Pulmonary artery endothelial cell (primary cell): ENCODE data around the gene IKZF5. TPM values are rescaled to one million over a fixed set of nuclear protein-coding genes. Genes with fewer than 3 reads are reported as not detected.

Experiments
- DNase-seq: peaks from one replicate; pipeline ENCODE4 v3.0.0-alpha.2; 2011; ENCODE audit warnings: low read depth, low spot score
- total RNA-seq: library from RNA; depleted of rRNA; stranded (reverse); fragments of >200 nt; gene quantifications from 2 replicates; pipeline ENCODE4 v1.2.3, GENCODE V29; 2014

IKZF5 gene
- total RNA-seq, 1 donor from 2014 or later: 2.7 TPM

DNA sequence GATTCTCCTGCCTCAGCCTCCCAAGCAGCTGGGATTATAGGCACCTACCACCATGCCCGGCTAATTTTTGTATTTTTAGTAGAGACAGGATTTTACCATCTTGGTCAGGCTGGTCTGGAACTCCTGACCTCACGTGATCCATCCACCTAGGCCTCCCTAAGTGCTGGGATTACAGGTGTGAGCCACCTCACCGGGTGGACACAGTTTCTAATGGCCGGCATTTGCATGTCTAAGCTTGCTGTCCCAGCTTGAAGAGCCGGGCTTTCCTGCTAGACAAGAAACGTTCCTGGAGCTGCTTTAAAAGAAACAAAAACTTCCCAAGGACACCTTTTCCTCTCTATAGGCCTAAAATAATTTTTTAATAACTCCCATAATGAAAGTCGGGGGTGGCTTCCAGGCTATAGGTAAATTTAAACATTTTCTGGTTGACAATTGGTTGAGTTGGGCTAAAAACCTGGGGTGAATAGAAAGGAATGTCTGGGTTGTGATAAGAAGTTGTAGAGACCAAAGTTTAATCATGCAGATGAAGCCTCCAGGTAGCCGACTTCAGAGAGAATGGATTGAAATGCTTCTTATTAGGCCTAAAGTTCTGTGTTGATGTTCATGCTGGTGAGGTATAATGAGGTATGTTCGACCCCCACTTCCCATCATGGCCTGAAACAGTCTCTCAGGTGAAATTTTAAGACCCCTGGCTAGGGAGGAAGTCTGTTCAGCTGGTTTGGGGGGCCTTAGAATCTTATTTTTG lies 9.0 kb upstream of the IKZF5 start:
- DNase-seq: no peak

DNA sequence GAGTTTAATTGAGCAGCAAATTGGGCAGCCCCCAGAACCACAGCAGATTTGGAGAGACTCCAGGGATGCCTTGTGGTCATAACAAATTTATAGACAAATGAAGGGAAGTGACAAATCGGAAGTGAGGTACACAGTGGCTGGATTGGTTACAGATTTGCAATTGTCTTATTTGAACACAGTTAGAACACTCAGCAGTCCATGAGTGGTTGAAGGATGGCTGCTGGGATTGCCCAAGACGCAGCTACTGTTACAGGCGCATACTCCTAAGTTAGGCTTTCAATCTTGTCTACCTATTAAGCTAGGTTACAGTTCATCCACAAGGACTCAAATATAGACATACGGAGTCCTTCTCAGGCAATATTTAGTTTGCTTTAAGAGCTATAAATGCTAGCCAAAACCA lies 7.6 kb upstream of the IKZF5 start:
- DNase-seq: no peak

DNA sequence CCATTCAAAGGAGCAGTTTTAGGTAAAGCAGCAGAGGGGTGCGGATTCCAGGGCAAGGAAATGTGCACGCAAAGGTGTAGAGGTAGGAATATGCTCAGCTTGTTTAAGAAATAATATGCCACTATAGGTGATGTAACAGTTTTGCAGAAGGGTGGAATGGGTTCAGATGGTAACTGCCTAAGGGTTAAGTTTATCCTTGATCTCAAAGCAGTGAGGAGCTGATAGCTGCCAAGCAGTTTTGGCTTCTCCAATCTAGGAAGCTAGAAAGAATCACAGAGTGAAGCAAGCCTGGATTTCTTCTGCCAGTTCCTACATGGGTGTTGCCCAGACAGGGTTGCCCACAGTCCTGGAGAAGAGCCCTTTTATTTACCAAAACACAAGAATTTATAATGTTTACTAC lies 6.2 kb upstream of the IKZF5 start:
- DNase-seq: no peak

DNA sequence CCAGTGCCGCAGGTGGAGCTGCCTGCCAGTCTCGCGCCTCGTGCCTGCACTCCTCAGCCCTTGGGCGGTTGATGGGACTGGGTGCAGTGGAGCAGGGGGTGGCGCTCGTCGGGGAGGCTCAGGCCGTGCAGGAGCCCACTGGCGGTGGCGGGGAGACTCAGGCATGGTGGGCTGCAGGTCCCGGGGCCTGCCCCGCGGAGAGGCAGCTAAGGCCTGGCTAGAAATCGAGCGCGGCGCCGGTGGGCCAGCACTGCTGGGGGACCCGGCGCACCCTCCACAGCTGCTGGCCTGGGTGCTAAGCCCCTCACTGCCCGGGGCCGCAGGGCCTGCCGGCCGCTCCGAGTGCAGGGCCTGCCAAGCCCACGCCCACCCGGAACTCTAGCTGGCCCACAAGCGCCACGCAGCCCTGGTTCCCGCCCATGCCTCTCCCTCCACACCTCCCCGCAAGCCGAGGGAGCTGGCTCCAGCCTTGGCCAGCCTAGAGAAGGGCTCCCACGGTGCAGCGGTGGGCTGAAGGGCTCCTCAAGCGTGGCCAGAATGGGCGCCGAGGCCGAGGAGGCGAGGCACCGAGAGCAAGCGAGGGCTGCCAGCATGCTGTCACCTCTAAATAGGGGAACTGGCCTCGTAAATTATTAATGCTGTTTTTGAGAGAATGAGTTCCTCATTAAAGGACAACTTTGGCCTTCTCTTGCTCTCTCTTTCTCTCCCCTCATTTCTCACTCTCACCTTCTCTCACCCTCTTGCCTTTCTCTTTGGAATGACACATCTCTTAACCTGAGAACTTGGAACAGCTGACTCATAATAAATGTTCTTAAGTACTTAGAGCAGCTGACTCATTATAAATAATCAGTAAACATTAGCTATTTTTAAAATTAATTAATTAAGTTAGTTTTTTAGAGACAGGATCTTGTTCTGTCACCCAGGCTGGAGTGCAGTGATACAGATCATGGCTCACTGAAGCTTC lies 5.1 kb upstream of the IKZF5 start:
- DNase-seq: no peak

DNA sequence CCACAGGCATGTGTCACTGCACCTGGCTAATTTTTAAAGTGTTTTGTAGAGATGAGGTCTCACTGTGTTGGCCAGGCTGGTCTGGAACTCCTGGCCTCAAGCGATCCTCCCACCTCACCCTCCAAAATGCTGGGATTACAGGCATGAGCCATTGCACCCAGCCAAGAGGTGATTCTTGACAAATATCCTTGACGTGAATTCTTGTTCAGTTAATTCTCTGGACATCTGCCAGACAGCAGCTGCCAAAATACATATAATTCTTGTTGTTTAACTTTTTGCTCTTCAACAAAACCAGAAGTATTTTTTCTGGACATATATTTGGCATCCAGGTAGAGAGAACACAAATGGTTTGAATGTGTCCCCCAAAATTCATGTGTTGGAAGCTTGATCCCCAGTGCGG lies 3.4 kb upstream of the IKZF5 start:
- no peak for DNase-seq

GRCh38 chr10:123009105-123009820 lies 668 bp upstream of the IKZF5 start:
- no peak for DNase-seq

- peak; percentile 11 for DNase-seq
These were observed 839 bp downstream of the IKZF5 start for GRCh38 chr10:123007558-123008354.

- no peak for DNase-seq
These were observed 4.3 kb downstream of the IKZF5 start for GRCh38 chr10:123004298-123004697.

DNA sequence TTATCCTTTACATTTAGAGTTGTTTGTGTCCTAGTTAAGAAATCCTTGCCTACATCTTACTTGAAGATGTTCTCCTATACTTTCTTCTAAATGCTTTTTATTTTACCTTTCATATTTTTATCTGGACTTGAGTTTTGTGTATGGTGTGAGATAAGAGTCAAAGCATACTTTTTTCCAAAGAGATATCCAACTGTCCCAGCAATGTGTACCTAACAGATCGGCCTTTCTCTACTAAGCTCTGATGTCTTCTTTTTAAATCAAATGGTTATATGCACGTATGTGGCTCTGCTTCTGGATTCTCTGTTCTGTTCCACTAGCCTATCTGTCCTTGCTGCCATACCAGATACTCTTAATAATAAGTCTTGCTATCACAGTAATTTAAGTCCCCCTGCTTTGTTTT lies 7.2 kb downstream of the IKZF5 start:
- DNase-seq: no peak

- DNase-seq: no peak
These were observed 8.4 kb downstream of the IKZF5 start for GRCh38 chr10:123000155-123000554.

DNA sequence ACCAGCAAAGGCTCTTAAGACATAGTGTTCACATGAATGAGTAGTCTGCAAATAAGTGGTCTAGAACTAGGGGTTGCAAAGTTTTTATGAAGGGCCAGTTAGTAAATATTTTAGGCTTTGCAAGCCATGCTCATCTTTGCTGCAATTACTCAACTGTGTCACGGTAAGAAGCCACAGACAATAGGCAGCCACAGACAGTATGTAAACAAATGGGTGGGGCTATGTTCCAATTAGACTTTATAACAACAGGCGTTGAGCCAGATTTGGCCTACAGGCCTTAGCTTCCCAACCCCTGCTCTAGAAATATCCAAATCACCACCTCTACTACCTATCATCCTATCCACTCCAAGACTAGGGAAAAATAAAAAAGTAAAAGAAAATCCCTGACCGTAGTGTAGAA lies 9.2 kb downstream of the IKZF5 start:
- DNase-seq: no peak

GRCh38 chr10:122998934-122999333 lies 9.7 kb downstream of the IKZF5 start:
- DNase-seq: no peak

- no peak for DNase-seq
These were observed 10.2 kb downstream of the IKZF5 start for GRCh38 chr10:122998360-122998917.

DNA sequence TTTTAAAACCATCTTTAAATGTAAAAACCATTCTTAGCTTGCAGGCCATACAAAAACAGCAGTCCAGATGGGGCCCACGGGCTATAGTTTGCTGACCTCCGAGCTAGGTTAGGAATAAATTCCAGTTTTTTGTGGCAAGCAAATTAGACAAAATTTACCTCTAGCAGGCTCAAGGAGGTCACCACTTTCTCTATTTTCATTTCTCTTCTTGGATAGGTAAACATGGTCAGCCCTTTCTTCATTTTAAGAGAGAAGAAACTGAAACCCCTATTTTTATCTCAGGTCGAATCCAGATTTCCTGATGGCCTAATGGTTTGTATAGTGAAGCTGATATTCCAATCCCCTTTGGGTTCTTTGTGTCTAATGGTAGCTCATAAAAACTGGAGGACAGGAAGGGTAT lies 10.7 kb downstream of the IKZF5 start:
- no peak for DNase-seq

DNA sequence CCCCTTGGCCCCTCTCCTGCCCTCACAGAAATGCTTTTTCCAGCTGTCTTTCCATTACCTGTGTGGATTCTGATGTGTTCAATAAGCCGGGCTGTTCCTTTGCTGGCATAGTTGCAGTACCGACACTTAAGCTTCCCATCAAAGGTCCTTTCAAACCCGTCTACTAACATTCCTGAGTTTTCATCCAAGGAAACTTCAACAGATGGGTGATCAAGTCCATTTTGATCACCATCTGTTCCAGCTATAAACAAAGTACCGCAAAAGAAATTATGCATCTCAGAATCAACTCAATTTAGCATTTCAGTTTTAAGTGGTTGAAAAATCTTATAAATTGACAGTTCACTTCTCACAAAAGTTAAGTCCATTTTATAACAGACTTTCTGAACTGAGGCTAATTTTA lies 12.7 kb downstream of the IKZF5 start:
- DNase-seq: no peak

DNA sequence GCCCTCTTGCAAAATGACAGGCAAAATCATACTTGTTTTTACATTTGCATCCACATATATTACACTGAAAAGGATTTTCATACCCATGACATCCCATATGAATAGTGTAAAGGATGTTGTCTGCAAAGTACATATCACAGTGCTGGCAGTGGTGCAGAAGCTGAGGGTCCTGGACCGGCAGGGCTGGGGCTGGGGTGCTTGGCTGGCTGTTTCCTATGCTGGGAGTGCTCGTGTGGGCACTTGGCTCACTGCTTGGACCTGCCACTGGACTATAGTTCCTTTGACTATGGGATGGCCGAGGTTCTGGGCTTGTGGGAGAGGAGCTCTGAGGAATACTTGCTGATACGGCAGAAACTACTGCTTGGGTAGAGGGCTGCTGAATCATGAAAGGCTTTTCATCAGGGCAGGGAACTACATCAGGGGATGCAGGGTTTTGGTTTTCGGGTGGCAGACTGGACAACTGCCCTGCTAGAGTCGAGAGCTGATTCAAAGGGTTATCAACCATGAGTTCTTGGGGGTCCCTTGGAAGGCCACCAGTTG lies 14.7 kb downstream of the IKZF5 start:
- no peak for DNase-seq

GRCh38 chr10:122992031-122992585 lies 16.5 kb downstream of the IKZF5 start:
- no peak for DNase-seq

GRCh38 chr10:122990278-122990677 lies 18.3 kb downstream of the IKZF5 start:
- DNase-seq: no peak

GRCh38 chr10:122988501-122988900 lies 20.1 kb downstream of the IKZF5 start:
- no peak for DNase-seq

DNA sequence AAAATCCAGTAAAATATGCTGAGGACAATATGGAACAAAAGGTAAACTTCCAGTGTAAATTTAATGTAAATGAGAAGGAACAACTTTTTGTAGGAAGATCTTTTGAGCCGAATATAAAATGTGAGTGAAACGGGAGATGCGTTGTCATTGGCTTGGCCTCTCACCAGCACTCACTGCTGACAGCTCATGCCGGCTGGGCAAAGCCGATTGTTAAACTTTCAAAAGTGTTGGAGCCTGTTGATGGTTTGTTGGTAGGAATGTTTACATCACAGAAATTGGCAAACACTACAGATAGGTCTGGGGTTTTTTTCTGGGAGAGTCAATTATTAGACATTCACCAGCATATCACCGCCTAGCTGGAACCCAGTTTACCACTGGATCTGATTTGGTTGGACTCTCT lies 22.3 kb downstream of the IKZF5 start:
- no peak for DNase-seq
